NCI-H2196 treated with DMSO at 0.1 percent for 48 hours (cell line): ENCODE measurements around the gene NT5DC4.
"Not testable (repeated sequence)": the region's sequence is repeated elsewhere in the genome, so short reads cannot be mapped to it uniquely, and the experiment has no call there.

ENCODE experiments used
- DNase-seq: peaks from one replicate; lab custom pipeline; 2025; ENCODE audit not compliant: unreplicated experiment; lab: John Stamatoyannopoulos, UW

The NT5DC4 gene

DNA sequence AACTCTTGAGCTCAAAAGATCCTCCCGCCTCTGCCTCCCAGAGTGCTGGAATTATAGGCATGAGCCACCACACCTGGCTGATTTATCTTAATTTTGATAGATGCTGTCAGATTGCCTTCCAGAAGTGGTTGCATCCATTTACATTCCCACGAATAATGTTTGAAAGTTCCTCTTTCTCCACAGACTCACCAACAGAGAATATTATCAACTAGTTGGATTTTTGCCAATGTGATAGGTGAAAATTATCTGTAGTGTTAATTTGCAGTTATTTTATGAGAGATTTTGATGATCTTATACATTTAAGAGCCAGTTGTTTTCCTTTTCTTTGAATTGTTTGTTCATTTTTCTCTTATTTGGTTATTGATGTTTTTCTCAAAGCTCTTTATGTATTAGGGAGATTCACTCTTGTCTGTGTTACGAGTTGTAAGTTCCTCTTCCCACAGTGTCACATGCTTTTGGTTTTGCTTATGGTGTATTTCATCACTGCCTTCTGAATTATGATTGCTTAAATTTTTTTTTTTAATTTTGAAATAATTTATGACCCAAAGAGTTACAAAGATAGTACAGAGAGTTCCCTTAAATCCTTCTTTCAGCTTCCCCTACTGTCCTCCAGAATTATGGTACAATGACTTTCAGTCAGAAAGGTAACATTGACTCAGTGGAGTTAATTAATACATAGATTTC lies 20.7 kb upstream of the NT5DC4 start:
- no peak for DNase-seq

DNA sequence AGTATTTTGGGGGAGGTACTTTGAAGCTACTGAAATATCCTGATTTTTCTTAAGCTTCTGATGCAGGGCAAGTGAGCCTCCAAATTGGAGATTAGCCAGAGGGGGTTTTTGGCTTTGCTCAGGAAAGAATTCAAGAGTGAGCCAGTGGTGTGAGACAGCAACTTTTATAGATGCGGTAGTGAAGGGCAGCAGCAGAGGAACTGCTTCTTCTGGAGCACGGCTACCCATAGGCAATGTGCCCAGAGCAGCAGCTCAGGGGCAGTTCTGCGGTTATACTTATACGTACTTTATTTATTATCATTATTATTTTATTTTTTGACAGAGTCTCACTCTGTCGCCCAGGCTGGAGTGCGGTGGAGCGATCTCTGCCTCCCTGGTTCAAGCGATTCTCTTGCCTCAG lies 19.8 kb upstream of the NT5DC4 start:
- no peak for DNase-seq

DNA sequence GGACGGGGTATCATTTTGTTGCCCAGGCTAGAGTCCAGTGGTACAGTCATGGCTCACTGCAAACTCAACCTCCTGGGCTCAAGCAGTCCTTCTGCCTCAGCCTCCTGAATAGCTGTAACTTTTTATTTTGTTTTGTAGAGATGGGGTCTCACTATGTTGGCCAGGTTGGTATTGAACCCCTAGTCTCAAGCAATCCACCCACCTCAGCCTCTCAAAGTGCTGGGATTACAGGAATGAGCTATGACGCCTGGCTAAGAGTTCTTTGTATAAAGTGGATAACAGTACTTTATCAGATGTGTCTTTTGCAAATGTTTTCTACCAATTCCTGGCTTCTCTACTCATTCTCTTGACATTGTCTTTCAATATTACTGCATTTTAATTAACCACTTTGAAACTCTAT lies 17.1 kb upstream of the NT5DC4 start:
- no peak for DNase-seq

DNA sequence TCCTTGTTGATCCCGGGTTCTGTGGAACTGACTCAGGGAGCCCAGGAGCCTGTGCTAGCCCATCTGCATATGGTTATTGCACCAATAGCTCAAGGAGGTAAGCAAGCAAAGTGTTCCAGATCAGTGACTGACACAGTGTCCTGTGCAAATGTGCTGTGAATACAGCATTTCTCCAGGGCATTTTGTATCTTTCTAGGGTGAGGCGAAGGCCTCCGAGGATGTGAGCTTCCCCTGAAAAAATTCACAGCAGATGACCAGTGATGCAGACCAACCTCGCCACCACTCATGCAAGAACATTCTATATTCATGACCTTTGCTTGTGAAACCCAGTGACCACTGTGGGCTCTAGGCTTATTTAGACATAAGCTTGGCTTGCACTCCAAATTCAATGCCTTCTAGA lies 15.2 kb upstream of the NT5DC4 start:
- no peak for DNase-seq

GRCh38 chr2:112706170-112706664 lies 14.6 kb upstream of the NT5DC4 start:
- DNase-seq: no peak

- not testable (repeated sequence) for DNase-seq
Observed at GRCh38 chr2:112706947-112707346, 13.9 kb upstream of the NT5DC4 start.

DNA sequence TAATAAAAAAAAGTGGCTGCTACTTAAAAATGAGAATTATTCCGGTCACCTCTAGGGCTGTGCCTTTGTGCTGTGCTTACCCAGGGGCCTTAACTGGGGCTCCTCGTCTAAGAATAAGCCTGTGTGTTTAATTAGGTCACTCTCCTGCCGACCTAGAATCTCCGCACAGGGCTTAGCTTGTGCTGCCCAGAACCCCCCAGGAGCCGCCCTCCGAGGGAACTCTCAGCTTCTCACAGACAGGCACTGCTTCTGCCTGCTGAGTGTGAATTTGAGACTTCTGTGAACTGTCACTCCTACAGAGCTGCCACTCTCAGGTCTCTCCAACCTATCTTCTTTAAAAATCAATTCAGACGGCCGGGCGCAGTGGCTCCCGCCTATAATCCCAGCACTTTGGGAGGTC lies 11.9 kb upstream of the NT5DC4 start:
- no peak for DNase-seq

DNA sequence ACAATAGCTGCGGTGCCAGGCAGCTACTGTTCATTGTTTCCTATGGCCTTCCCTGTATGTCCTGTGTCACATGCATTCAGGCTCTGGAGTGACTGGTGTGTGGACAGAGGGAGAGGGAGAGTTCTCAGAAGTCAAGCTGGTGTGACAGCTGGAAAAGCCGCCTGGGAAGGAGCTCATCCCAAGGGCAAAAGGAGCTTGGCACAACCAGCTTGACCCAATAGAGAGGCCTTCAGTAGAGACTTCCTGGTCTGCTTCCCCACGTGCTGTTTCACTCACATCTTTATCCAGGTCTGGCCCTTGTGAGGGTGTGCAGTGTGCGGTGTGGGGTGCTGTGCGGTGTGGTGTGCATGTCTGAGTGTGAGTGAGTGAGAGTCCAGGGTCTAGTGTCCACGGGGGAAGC lies 11.1 kb upstream of the NT5DC4 start:
- no peak for DNase-seq

DNA sequence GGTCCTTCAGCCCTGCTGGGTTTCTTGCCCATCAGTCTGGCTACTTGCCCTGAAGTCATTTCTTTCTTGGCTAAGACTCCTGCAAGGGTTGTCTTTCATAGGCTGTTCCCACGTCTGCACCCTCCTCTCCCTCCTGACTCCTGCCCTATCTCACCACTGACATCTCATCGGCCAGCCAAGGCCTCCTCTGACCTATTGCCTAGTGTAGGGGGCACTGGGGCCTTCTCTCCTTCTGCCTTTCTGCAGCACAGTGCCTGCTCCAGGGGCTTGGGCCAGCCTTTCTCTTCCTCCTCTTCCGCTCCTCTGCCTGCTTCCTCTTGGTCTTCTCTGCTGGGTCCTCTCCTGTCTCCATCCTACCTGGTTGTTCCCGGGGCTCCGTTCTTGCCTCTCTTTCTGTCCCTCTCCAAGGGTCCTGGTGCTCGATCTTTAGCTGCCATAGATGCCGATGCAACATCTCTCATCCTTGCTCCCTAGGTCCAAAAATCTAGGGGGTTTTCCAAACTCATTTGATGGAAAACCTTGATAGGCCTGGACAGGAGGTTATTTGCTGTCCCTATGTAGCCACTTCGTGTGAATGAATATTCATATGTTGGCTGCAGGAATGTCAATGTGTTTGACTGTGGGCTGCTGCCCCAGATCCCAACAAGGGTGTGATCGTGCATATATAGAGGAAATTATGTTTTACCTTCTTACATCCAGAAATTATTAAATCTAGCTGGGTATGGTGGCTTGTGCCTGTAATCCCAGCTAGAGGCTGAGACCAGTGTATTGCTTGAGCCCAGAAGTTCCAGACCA lies 9.7 kb upstream of the NT5DC4 start:
- DNase-seq: no peak

- DNase-seq: no peak
Observed at GRCh38 chr2:112712465-112712864, 8.4 kb upstream of the NT5DC4 start.

DNA sequence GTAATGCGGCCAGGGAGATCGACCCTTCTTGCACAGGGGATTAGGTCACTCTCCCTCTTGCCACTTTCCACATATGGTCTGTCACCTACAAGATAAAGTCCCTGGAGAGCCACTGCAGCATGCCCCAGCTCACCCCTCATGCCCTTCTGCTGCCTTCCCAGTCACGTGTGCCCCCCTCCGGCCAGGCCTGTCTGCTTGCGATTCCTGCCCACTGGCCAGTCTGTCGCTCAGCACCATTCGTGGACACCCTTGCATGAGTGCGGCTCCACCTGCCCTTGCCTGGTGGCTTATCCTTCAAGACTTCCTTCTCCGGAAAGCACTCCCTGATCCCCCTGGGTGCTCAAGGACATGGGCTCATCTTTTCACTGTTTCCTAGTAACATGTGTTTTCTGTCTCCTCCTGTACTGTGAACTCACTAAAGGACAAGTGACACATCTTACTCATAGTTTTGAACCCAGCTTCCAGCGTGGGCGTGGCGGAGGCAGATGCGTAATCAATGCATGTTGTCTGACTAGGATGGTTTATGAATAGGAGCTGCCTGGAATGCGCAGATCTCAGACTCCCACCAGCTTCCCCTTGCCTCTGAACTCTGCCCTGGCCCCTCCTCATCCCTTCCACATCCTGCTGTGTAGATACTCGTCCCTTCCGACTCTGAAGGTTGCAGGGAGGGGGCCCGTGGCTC lies 7.8 kb upstream of the NT5DC4 start:
- DNase-seq: no peak

- no peak for DNase-seq
Observed at GRCh38 chr2:112713585-112713925, 7.3 kb upstream of the NT5DC4 start.

GRCh38 chr2:112713926-112714325 lies 6.9 kb upstream of the NT5DC4 start:
- DNase-seq: no peak

- DNase-seq: no peak
Observed at GRCh38 chr2:112714331-112714730, 6.5 kb upstream of the NT5DC4 start.

GRCh38 chr2:112714836-112715631 lies 5.8 kb upstream of the NT5DC4 start:
- DNase-seq: no peak

DNA sequence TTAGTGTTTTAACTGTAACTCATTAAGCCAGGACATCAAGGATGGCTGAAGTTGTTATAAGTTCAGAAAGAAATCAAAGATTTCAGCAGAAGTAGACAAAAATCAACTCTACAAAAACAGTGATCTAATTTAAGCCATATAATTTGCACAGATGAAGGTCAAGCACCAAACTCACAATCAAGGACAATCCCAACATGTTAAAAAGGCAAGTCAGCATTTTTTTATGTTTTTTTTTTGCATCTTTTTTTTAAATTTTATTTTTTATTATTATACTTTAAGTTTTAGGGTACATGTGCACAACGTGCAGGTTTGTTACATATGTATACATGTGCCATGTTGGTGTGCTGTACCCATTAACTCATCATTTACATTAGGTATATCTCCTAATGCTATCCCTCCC lies 4.7 kb upstream of the NT5DC4 start:
- not testable (repeated sequence) for DNase-seq

DNA sequence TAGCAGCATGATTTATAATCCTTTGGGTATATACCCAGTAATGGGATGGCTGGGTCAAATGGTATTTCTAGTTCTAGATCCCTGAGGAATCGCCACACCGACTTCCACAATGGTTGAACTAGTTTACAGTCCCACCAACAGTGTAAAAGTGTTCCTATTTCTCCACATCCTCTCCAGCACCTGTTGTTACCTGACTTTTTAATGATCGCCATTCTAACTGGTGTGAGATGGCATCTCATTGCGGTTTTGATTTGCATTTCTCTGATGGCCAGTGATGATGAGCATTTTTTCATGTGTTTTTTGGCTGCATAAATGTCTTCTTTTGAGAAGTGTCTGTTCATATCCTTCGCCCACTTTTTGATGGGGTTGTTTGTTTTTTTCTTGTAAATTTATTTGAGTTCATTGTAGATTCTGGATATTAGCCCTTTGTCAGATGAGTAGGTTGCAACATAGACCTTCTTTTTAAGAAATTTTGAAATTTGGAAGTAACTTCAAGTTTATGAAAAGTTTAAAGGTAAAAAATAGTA lies 3.9 kb upstream of the NT5DC4 start:
- DNase-seq: not testable (repeated sequence)

- no peak for DNase-seq
Observed at GRCh38 chr2:112718863-112719370, 1.9 kb upstream of the NT5DC4 start.

DNA sequence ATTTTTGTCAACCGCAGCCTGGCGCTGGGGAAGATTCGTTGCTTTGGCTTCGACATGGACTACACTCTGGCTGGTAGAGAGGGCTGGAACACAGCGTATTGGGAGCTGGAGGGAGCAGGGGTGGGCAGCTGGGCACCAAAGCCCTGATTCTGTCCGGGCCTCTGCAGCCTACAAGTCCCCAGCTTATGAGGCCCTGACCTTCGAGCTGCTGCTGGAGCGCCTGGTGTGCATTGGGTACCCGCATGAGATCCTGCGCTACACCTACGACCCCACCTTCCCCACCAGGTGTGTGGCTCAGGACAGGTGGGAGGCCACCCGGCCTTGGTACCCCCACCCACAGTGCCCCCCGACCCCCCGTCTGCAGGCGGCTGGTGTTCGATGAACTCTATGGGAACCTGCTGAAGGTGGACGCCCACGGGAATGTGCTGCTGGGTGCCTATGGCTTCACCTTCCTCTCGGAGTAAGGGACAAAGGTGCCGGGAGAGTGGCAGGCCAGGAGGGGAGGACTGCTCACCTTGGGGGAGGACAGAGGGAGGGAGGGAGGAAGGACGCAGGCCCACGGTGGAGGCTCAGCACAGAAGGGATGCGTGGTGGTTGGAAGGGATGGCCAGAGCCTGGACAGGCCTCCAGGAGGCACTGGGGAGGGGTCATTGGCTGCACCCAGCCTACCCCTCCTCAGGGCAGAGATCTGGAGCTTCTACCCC lies 1.2 kb downstream of the NT5DC4 start:
- no peak for DNase-seq
